ENCODE measurements around the gene SPIB. TPM values are rescaled to one million over a fixed set of nuclear protein-coding genes. Genes with fewer than 3 reads are reported as not detected.
A peak's percentile ranks its signal among the peaks of the same experiment; 100 is the strongest.

Gene SPIB
- total and polyA plus RNA-seq, 2 of the 4 experiments (the other 2 are of a cell fraction) = not detected

- intact Hi-C loops (cut with micrococcal nuclease) (no loop called here), dilution Hi-C loops (cut with HindIII; ENCODE audit: low sequenced_read_pairs, unreplicated experiment) (no loop called here), in situ Hi-C loops (cut with MboI; ENCODE audit: low sequenced_read_pairs) (no loop called here)
- 48% methylated on average over 10 of the region's 30 CpGs; no CpG with 5 or more reads in 1 of the 2 experiments for WGBS, 2 experiments (ENCODE audit: extremely low coverage in 2 of 2, insufficient read length in 1 of 2)
- no peak overlapping the region for H4K5ac ChIP-seq (ENCODE audit: low read depth, low read length)
- H3K9me3 ChIP-seq (ENCODE audit: control insufficient read depth, insufficient read depth, low read length) = no peaks in the 10 kb centered on the region
- H3K4me3 ChIP-seq (ENCODE audit: insufficient read depth, low read depth, low read length) = no peak overlapping the region
- H3K18ac ChIP-seq (ENCODE audit: low read depth, low read length) = no peak overlapping the region
- no peaks in the 10 kb centered on the region for H4K20me1 ChIP-seq (ENCODE audit: insufficient read depth, low read length)
- H2BK5ac ChIP-seq (ENCODE audit: low read depth, low read length, poor library complexity, severe bottlenecking) = no peak overlapping the region
- peak overlapping the region; percentile 32 for H2AFZ ChIP-seq (replicated peaks; ENCODE audit: low read length, poor library complexity)
- H3K4me1 ChIP-seq (ENCODE audit: control insufficient read depth, insufficient read depth, low read length) = no peaks in the 10 kb centered on the region
- H2BK15ac ChIP-seq (ENCODE audit: low read depth, low read length) = no peak overlapping the region
- H2AK5ac ChIP-seq (ENCODE audit: low read depth, low read length) = no peak overlapping the region
- no peak overlapping the region for H3K4me2 ChIP-seq (ENCODE audit: low read depth, low read length)
- H2BK120ac ChIP-seq (ENCODE audit: low read depth, low read length) = no peak overlapping the region
- no peak overlapping the region for H2AK9ac ChIP-seq (replicated peaks; ENCODE audit: low read depth, low read length, poor library complexity)
- no TSS peak for BruUV-seq (replicated peaks)
- no peak overlapping the region for H3K23ac ChIP-seq (ENCODE audit: low read depth, low read length)
- H3K9me1 ChIP-seq (ENCODE audit: insufficient read depth, low read length) = no peaks in the 10 kb centered on the region
- ATAC-seq (ENCODE audit: low read depth) = no peak
- H3K79me1 ChIP-seq (ENCODE audit: low read depth in 1 of 2, low read length in 2 of 2) = no peaks in the 10 kb centered on the region
- no peak overlapping the region for H2BK20ac ChIP-seq (ENCODE audit: low read depth, low read length)
- CTCF ChIA-PET = no interaction called here
- no peak overlapping the region for H3K14ac ChIP-seq (replicated peaks; ENCODE audit: low read depth, low read length)
- no peak overlapping the region for H4K8ac ChIP-seq (ENCODE audit: low read depth in 2 of 2, low read length in 2 of 2)
- peaks cover 2% of the 10 kb centered on the region; the same call in 1 of the 2 replicates for H3K27me3 ChIP-seq (ENCODE audit: control insufficient read depth, insufficient read depth, low read length)
- H3K27ac ChIP-seq (ENCODE audit: insufficient read depth, low read length) = no peak overlapping the region
- H3K9ac ChIP-seq (ENCODE audit: low read depth, low read length) = no peak overlapping the region
- H3K36me3 ChIP-seq (ENCODE audit: control insufficient read depth, insufficient read depth, low read length) = no peaks in the 10 kb centered on the region
- POLR2A ChIA-PET (ENCODE audit: unreplicated experiment) = no interaction called here
- no peak overlapping the region for H3K4ac ChIP-seq (ENCODE audit: low read depth, low read length)
- DNase-seq = no peak
- no peak overlapping the region for H3K56ac ChIP-seq (ENCODE audit: extremely low read depth, insufficient read depth, low read length)
- TF ChIP-seq RCOR1 (IDR thresholded peaks at IDR 0.05; ENCODE audit: insufficient replicate concordance, low read length) (no peak), CTCF (conservative IDR thresholded peaks at IDR 0.05; ENCODE audit: low read depth, low read length) (no peak)
- H4K91ac ChIP-seq (ENCODE audit: insufficient read depth, low read depth, low read length) = no peak overlapping the region
These were observed 31.9 kb downstream of the SPIB start for GRCh38 chr19:50450369-50451222.
